ENCODE measurements around the gene VPS9D1.
A peak's percentile ranks its signal among the peaks of the same experiment; 100 is the strongest.

Gene VPS9D1

GRCh38 chr16:89658221-89658879 is 62.3 kb downstream of the VPS9D1 start:
- no peak for DNase-seq

GRCh38 chr16:89657442-89658220 is 63.1 kb downstream of the VPS9D1 start, which contains the start of the genes CHMP1A and SPATA33:
Gene CHMP1A, minus strand, starts transcription at chr16:89657708. Its CDS starts 120 bp downstream, at chr16:89657588.
Gene SPATA33, plus strand, starts transcription at chr16:89657836. Its CDS starts 76 bp downstream, at chr16:89657912.
- DNase-seq = peak; percentile 93
